Spleen (tissue), 11 donors: Measurements from ENCODE around the gene ARHGEF12. TPM values are rescaled to one million over a fixed set of nuclear protein-coding genes. Genes with fewer than 3 reads are reported as not detected.

ENCODE experiments used
- DNase-seq: peaks from one replicate; pipeline ENCODE4 v3.0.0-alpha.2; 2020
- H3K27ac ChIP-seq, 8 donors: fragments of 200-600 bp; sonication (generic) in 7 of 8; 1 replicate in 4 of 8; 2 replicates in 4 of 8; pipeline versions ENCODE4 v1.5.0 to v1.8.0; 2016 to 2021; ENCODE audit warnings: inconsistent platforms in 4 of 8, mild to moderate bottlenecking in 4 of 8, moderate library complexity in 1 of 8
- H3K27me3 ChIP-seq, 7 donors: fragments of 200-600 bp; sonication (generic) in 6 of 7; replicated peaks in 1 of 7; 1 replicate in 4 of 7; 2 replicates in 3 of 7; pipeline versions ENCODE4 v1.5.0 to v1.8.0; 2016 to 2021; ENCODE audit warnings: inconsistent platforms in 3 of 7, mild to moderate bottlenecking in 1 of 7
- H3K36me3 ChIP-seq, 6 donors: fragments of 200-600 bp; sonication (generic) in 5 of 6; 1 replicate in 4 of 6; 2 replicates in 2 of 6; pipeline versions ENCODE4 v1.5.0 to v1.8.0; 2016 to 2021; ENCODE audit warnings: inconsistent platforms in 2 of 6
- H3K4me1 ChIP-seq, 6 donors: fragments of 200-600 bp; sonication (generic) in 5 of 6; 1 replicate in 3 of 6; 2 replicates in 3 of 6; pipeline versions ENCODE4 v1.5.0 to v1.8.0; 2016 to 2021; ENCODE audit warnings: inconsistent platforms in 3 of 6
- H3K4me3 ChIP-seq, 8 donors: fragments of 200-600 bp; sonication (generic) in 7 of 8; 1 replicate in 4 of 8; 2 replicates in 4 of 8; pipeline versions ENCODE4 v1.5.0 to v1.8.0; 2016 to 2021; ENCODE audit warnings: inconsistent platforms in 4 of 8, mild to moderate bottlenecking in 4 of 8, moderate library complexity in 2 of 8
- H3K9me3 ChIP-seq, 8 donors: fragments of 200-600 bp; sonication (generic) in 7 of 8; 1 replicate in 4 of 8; 2 replicates in 4 of 8; pipeline versions ENCODE4 v1.5.0 to v1.8.0; 2016 to 2021; ENCODE audit warnings: inconsistent platforms in 4 of 8
- POLR2A ChIP-seq, 3 donors: fragments of 450-650 bp; IDR thresholded peaks; one replicate each; pipeline ENCODE4 v1.5.1; 2017; ENCODE audit warnings: antibody characterized with exemption in 3 of 3, mild to moderate bottlenecking in 1 of 3
- POLR2AphosphoS5 ChIP-seq, 3 donors: sonication (generic); formaldehyde crosslinking; IDR thresholded peaks; one replicate each; pipeline ENCODE4 v1.5.1; 2017; ENCODE audit warnings: antibody characterized with exemption in 3 of 3
- WGBS, 5 donors: extraction: QIAGEN DNeasy Blood & Tissue Kit in 3 of 5; methylation state at CpG; one replicate each; pipeline versions ENCODE4 v1.1.5 to v1.1.7; 2013 to 2018; 5-methylcytosine and 5-hydroxymethylcytosine counted together
- intact Hi-C: fragments of 100-400 bp; cut with DNase I; formaldehyde crosslinking; loops from one replicate; pipeline ENCODE4 v1.15.0; 2023; ENCODE audit warnings: low total_unique reads
- polyA plus RNA-seq, 3 donors: library from polyadenylated mRNA; stranded (reverse); fragments of 200-250 nt; gene quantifications; one replicate each; pipeline ENCODE4 v1.2.1, GENCODE V29; 2013
- total RNA-seq, 7 donors: library from RNA; depleted of rRNA in 3 of 7; stranded (reverse); fragments of >200 nt in 3 of 7; fragmentation: NEBNext Ultra II Directional in 4 of 7; extraction: Animal tissue kit (Norgen Biotek cat#: 25700) in 4 of 7; gene quantifications; one replicate each; pipeline versions ENCODE4 v1.1.0 to v1.2.1, GENCODE V29; 2016 to 2021
- TF ChIP-seq, protein P1 (sequence below), 11 experiments: fragments of 200-600 bp in 7 of 11; fragments of 450-650 bp in 4 of 11; sonication (generic) in 4 of 11; IDR thresholded peaks in 8 of 11; conservative IDR thresholded peaks in 3 of 11; 1 replicate in 7 of 11; 2 replicates in 4 of 11; pipeline versions ENCODE4 v1.4.0 to v1.8.0; 2016 to 2021; ENCODE audit warnings: antibody characterized with exemption in 11 of 11, inconsistent platforms in 4 of 11, mild to moderate bottlenecking in 1 of 11
- donor health status: healthy with polysubstance abuse.
- donor health status: DM: no; HTN: no; CAD: no; lungs with moderate emphysema.
- donor health status: DM: no; HTN: no; CAD: no.
- donor health status: Bipolar disorder and iron deficiency.
- donor health status: healthy.
- donor health status: DM: no; HTN: no; CAD: no.
- donor health status: DM: yes; HTN: yes; CAD: no.

Gene ARHGEF12
- total and polyA plus RNA-seq, 10 donors, result 5.6 to 122 (median 88.6) TPM

DNA sequence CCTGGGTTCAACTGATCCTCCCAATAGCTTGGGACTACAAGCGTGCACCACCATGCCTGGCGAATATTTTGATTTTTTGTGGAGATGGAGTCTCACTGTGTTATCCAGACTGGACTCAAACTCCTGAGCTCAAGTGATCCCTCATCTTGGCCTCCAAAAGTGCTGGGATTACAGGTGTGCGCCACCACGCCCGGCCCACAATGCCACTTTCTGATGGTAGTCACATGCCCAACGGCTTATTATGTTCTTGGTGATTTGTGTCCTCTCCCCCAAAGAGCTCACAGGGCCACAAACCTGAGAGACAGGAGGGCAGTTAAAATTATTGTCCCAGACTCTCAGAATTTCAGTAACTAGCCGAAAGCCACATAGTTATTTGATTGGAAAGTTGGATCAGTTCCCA is 185.0 kb downstream of the ARHGEF12 start:
- peak; percentile 11 for DNase-seq
- no peak overlapping the region for H3K27ac ChIP-seq
- TF ChIP-seq POLR2A (IDR thresholded peaks at IDR 0.05) (no peak), POLR2AphosphoS5 (IDR thresholded peaks at IDR 0.05) (no peak)
- intact Hi-C loops, result no loop called here
- no peak overlapping the region for H3K4me3 ChIP-seq
- H3K9me3 ChIP-seq, result no peaks in the 10 kb centered on the region
- 84 to 96% (median 92%) methylated on average over 6 to 7 of the region's 7 CpGs for WGBS, 5 donors
- H3K27me3 ChIP-seq, result peaks cover 0 to 87% (median 2%) of the 10 kb centered on the region in 7 donors
- peaks cover 0 to 18% (median 1%) of the 10 kb centered on the region in 6 donors for H3K4me1 ChIP-seq
- H3K36me3 ChIP-seq, result no peaks in the 10 kb centered on the region

DNA sequence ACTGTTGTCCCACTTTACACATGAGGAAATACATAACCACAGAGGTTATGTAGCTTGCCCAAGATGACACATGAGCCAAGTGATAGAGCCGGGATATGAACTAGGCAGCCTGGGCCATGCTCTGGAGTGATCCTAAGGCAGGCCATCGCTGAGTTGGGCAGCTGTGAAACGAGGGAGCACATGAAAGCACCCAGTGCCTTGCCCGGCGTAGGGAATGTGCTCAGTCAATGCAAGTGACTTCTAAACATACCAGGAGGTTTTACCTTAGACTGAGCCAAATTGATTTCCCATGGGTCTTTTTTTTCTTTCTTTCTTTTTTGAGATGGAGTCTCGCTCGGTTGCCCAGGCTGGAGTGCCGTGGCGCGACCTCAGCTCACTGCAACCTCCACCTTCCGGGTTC is 185.8 kb downstream of the ARHGEF12 start:
- DNase-seq, result peak; percentile 17
- H3K4me3 ChIP-seq, result no peak overlapping the region
- H3K4me1 ChIP-seq, result peaks cover 0 to 13% (median 1%) of the 10 kb centered on the region in 6 donors
- TF ChIP-seq POLR2AphosphoS5 (IDR thresholded peaks at IDR 0.05) (no peak), POLR2A (IDR thresholded peaks at IDR 0.05) (no peak)
- TF ChIP-seq, protein P1, sequence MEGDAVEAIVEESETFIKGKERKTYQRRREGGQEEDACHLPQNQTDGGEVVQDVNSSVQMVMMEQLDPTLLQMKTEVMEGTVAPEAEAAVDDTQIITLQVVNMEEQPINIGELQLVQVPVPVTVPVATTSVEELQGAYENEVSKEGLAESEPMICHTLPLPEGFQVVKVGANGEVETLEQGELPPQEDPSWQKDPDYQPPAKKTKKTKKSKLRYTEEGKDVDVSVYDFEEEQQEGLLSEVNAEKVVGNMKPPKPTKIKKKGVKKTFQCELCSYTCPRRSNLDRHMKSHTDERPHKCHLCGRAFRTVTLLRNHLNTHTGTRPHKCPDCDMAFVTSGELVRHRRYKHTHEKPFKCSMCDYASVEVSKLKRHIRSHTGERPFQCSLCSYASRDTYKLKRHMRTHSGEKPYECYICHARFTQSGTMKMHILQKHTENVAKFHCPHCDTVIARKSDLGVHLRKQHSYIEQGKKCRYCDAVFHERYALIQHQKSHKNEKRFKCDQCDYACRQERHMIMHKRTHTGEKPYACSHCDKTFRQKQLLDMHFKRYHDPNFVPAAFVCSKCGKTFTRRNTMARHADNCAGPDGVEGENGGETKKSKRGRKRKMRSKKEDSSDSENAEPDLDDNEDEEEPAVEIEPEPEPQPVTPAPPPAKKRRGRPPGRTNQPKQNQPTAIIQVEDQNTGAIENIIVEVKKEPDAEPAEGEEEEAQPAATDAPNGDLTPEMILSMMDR (IDR thresholded peaks at IDR 0.05 in 8 of 11, conservative IDR thresholded peaks at IDR 0.05 in 3 of 11), result no peak
- H3K27ac ChIP-seq, result no peak overlapping the region
- H3K27me3 ChIP-seq, result peaks cover 0 to 85% (median 0%) of the 10 kb centered on the region in 7 donors
- intact Hi-C loops, result no loop called here
- H3K36me3 ChIP-seq, result no peaks in the 10 kb centered on the region
- 85 to 95% (median 92%) methylated on average over 11 of the region's 11 CpGs for WGBS, 5 donors
- no peaks in the 10 kb centered on the region for H3K9me3 ChIP-seq

DNA sequence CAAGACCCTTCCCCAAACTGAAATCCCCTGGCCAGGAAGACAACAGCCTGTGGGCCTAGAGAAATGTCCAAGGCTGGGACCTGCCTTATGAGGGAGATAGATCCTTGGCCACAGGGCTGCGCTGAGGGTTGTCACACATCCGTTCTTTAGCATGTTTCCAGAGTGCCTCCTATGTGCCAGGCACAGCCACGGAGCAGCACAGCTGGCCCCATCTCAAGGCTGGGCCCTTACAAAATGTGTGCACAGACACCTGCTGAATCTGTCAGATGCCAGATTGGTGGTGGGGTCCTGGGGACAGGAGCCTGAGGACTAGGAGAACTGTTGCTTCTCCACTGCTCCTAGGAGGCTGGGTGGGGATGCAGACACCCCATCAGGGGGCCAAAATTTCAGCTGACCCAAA is 186.5 kb downstream of the ARHGEF12 start:
- DNase-seq, result peak; percentile 46
- Histone ChIP-seq H3K4me1 (peaks cover 0 to 13% (median 1%) of the 10 kb centered on the region in 6 donors), H3K9me3 (no peaks in the 10 kb centered on the region), H3K36me3 (no peaks in the 10 kb centered on the region), H3K27ac (no peak overlapping the region), H3K27me3 (peaks cover 0 to 84% (median 0%) of the 10 kb centered on the region in 7 donors), H3K4me3 (no peak overlapping the region)
- intact Hi-C loops, result no loop called here
- no peak for TF ChIP-seq POLR2A (IDR thresholded peaks at IDR 0.05)
- TF ChIP-seq, protein P1 (IDR thresholded peaks at IDR 0.05 in 8 of 11, conservative IDR thresholded peaks at IDR 0.05 in 3 of 11), result no peak
- no peak for TF ChIP-seq POLR2AphosphoS5 (IDR thresholded peaks at IDR 0.05)
- WGBS, 5 donors, result 74 to 89% (median 75%) methylated on average over 3 of the region's 3 CpGs

DNA sequence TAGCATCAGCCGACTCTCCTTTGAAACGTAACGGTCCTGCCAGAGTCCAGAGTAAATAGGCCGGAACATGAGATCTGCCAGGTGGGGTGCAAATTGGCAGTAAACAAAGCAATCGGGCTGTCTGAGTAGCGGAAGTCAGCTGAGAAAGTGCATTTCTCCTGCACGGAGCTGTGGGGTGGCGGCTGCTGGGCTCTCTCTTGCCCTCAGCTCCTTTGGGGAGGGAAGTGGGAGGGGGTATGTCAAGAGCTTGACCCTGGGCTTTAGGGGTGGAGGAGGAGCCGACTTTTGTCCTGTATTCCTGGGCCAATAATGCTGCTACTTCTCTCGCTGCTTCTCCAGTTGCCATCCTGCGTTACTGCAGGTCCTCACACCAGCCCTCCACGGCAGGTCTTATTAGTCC is 187.0 kb downstream of the ARHGEF12 start:
- H3K27ac ChIP-seq, result no peak overlapping the region
- H3K36me3 ChIP-seq, result no peaks in the 10 kb centered on the region
- 30 to 43% (median 41%) methylated on average over 12 of the region's 12 CpGs for WGBS, 5 donors

More for the DNA sequence above, 187.0 kb downstream of the ARHGEF12 start:
- Histone ChIP-seq H3K9me3 (no peaks in the 10 kb centered on the region), H3K4me3 (no peak overlapping the region), H3K27me3 (peaks cover 0 to 79% (median 0%) of the 10 kb centered on the region in 7 donors), H3K4me1 (peaks cover 0 to 13% (median 1%) of the 10 kb centered on the region in 6 donors)
- intact Hi-C loops, result no loop called here
- peak; percentile 48 for DNase-seq
- TF ChIP-seq, protein P1 (IDR thresholded peaks at IDR 0.05 in 8 of 11, conservative IDR thresholded peaks at IDR 0.05 in 3 of 11), result no peak
- TF ChIP-seq POLR2AphosphoS5 (IDR thresholded peaks at IDR 0.05) (no peak), POLR2A (IDR thresholded peaks at IDR 0.05) (no peak)
